Stimulated activated CD4-positive, alpha-beta T cell treated with anti-CD3 and anti-CD28 coated beads, Interleukin-1b, Interleukin-23, amount 100 ng/mL, for 4 hours (primary cell): ENCODE data around the gene CFAP210.

Source experiments
- DNase-seq, 2 donors: peaks; one replicate each; pipeline ENCODE4 v3.0.0-alpha.2; 2020; ENCODE audit warnings: low read depth in 2 of 2

Gene CFAP210

GRCh38 chr2:169694113-169694893, at the start of gene CFAP210, which contains the start of gene PHOSPHO2:
Gene CFAP210 (minus strand): TSS chr2:169694405. CDS start chr2:169694327, 78 bp downstream.
Gene PHOSPHO2 (plus strand): TSS chr2:169694469. CDS start chr2:169700972, 6,503 bp downstream.
- peak; percentile 96 to 97 for DNase-seq

- DNase-seq: no peak
These were observed 49.3 kb upstream of the CFAP210 start for GRCh38 chr2:169743549-169743948.

GRCh38 chr2:169739351-169739750, 45.1 kb upstream of the CFAP210 start:
- no peak for DNase-seq

- no peak for DNase-seq
These were observed 44.5 kb upstream of the CFAP210 start for GRCh38 chr2:169738566-169739229.

GRCh38 chr2:169736902-169737301, 42.7 kb upstream of the CFAP210 start:
- DNase-seq: no peak

GRCh38 chr2:169735623-169736022, 41.4 kb upstream of the CFAP210 start:
- DNase-seq: no peak

- DNase-seq: peak in 1 of 2 donors; percentile 14
These were observed 40.1 kb upstream of the CFAP210 start for GRCh38 chr2:169734169-169734847.

GRCh38 chr2:169732583-169733358, 38.6 kb upstream of the CFAP210 start:
- no peak for DNase-seq

- DNase-seq: no peak
These were observed 37.9 kb upstream of the CFAP210 start for GRCh38 chr2:169732075-169732474.

- DNase-seq: no peak
These were observed 35.0 kb upstream of the CFAP210 start for GRCh38 chr2:169729274-169729605.

- DNase-seq: no peak
These were observed 32.9 kb upstream of the CFAP210 start for GRCh38 chr2:169727065-169727464.

GRCh38 chr2:169721016-169721415, 26.8 kb upstream of the CFAP210 start:
- DNase-seq: no peak

- no peak for DNase-seq
These were observed 24.8 kb upstream of the CFAP210 start for GRCh38 chr2:169718930-169719504.

- no peak for DNase-seq
These were observed 23.5 kb upstream of the CFAP210 start for GRCh38 chr2:169717691-169718063.

GRCh38 chr2:169716938-169717690, 22.9 kb upstream of the CFAP210 start:
- no peak for DNase-seq

GRCh38 chr2:169716238-169716886, 22.2 kb upstream of the CFAP210 start:
- no peak for DNase-seq

GRCh38 chr2:169715379-169716237, 21.4 kb upstream of the CFAP210 start:
- no peak for DNase-seq

- no peak for DNase-seq
These were observed 20.5 kb upstream of the CFAP210 start for GRCh38 chr2:169714699-169715098.

- DNase-seq: no peak
These were observed 19.1 kb upstream of the CFAP210 start for GRCh38 chr2:169713331-169713730.
